Measurements from ENCODE around the gene CARF.

GRCh38 chr2:203016716-203017115 is 104.6 kb downstream of the CARF start:
- TF ChIP-seq POLR2AphosphoS5 (IDR thresholded peaks at IDR 0.05) (no peak), CTCF (IDR thresholded peaks at IDR 0.05 in 8 of 11, conservative IDR thresholded peaks at IDR 0.05 in 3 of 11) (no peak)

Measured in spleen (tissue), 7 donors.